ELR (cell line): ENCODE data around the gene GTF2A1.

ENCODE experiments used
- DNase-seq: peaks from one replicate; pipeline ENCODE4 v3.0.0-alpha.2; 2015; ENCODE audit warnings: low read depth

The GTF2A1 gene

DNA sequence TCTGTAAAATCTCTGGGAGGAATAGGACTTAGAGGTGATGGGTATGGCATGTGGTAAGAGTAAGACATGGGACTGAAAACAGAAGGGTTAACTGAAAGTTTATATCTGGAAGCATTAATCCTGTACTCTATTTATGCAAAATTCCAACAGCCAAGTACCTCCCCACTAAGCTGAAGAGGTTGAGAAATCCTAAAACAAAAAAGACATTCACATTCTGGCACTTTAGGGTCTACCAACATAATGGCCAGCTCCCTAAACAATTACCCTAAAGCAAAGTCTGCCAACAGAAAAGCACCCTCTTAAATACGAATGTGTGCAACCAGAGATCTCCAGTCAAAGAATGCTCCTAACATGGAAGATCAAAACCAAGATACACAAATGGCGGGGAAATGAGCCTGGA, 87.4 kb downstream of the GTF2A1 start:
- DNase-seq: no peak

DNA sequence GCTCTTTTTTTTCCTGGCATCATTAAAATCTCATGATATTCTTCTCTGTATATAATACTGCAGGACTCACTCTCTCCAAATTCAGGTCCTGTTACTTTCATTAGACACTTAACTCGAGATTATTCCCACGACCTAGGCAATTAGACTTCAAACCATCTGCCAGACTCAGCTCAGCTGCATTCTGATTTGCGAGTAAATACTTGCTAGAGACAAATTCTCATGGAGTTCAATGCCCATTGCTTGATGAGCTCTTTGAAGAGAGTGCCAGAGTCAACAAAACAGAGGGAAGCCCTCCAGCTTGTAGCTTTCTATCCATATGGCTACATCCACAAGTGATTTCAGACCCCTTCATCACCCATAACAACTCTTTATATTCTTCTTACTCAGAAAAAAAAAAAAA, 88.3 kb downstream of the GTF2A1 start:
- no peak for DNase-seq

DNA sequence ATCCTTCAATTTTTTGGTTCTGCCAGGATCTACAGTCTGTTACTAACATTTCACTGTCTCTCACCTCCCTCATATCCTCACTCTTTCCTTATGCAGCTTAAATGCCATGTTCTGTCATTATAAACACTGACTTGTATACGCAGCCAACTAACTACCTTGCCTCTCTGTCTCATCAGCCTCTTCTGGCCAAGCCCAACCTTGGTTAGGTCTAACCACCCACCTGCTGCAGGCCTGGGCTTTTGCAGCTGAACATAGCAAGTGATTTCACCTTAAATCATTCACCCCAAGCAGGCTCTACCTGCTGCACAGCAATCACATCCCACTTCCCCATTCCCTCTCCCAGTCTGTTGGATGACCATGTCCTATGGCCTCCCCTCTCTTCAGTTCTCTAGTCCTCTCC, 91.5 kb downstream of the GTF2A1 start:
- DNase-seq: no peak

DNA sequence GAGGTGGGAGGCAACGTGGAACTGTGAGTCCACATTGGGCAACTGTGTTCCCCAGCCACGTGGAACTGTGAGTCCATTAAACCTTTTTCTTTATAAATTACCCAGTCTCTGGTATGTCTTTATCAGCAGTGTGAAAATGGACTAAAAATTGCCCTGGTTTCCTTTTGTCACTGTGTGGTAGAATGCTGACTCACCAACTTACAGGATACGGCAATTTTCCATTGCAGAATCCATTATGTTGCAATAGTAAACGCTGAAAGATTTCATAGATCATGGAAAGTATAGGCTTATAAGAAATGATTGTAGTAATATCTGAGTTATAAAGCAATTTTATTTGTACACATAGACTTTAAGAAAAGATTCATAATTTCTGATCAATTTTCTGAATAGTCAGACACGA, 93.0 kb downstream of the GTF2A1 start:
- DNase-seq: no peak

DNA sequence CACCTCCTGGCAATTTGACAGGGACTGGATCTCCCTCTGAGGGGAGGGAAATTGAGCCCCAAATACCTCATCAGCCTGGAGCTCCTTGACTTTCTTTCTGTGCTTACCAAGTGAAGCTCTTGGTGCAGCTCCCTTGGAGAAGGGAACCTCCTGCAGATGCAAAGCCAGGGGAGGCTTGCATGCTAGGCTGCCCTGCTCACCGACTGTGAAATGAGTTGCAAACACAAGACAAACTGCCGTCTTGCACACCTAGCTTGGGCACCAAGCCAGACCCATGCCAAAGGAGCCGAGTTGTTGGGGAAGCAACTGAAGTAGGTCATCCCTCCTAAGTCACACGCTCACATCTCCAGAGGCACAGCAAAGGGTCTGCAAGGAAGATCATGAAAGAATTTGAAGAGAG, 95.2 kb downstream of the GTF2A1 start:
- no peak for DNase-seq
